Retina (tissue), 1 donor: ENCODE data around the gene MPZL3.

ENCODE experiments used
- DNase-seq: peaks from one replicate; pipeline ENCODE4 v3.0.0-alpha.2; 2016

The MPZL3 gene

DNA sequence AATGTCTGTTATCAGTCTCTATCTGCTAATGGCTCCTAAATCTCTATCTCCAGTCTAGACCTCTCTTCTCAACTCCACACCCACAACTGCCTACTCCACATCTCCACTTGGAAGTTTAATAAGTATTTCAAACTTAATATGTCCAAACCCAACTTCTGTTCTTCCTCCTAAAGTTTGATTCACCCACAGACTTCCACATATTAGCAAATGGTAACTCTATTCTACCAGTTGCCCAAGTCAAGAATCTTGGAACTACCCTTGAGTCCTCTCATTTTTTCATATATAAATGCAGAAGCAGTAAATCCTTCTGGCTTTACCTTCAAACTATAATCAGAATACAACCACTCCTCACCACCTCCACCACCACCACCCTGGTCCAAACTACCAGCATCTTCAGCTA, 20.7 kb downstream of the MPZL3 start:
- no peak for DNase-seq

- DNase-seq = no peak
Observed at GRCh38 chr11:118230088-118230487, 22.1 kb downstream of the MPZL3 start.

GRCh38 chr11:118229274-118229847, 22.8 kb downstream of the MPZL3 start:
- no peak for DNase-seq

- no peak for DNase-seq
Observed at GRCh38 chr11:118227865-118228785, 24.0 kb downstream of the MPZL3 start.

- no peak for DNase-seq
Observed at GRCh38 chr11:118226781-118227180, 25.4 kb downstream of the MPZL3 start.

DNA sequence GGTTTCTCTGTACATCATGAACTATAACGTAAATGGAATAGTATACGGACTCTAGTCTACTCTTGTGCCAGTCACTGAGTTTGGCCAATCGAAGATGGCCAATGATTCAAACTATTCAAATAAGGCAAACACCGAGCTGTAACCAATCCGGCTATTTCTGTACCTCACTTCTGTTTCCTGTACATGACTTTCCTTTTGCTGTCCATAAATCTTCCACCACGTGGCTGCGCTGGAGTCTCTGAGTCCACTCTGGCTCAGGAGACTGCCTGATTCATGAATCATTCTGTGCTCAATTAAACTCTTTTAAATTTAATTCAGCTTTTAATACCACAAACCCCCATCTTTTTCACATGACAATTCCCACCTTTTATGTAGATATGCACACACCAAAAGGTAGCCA, 25.9 kb downstream of the MPZL3 start:
- DNase-seq = no peak

GRCh38 chr11:118224511-118225188, 27.5 kb downstream of the MPZL3 start, which contains the start of gene JAML:
Gene JAML (minus strand): TSS chr11:118225011. CDS start chr11:118214866, 10,145 bp downstream.
- DNase-seq = no peak

DNA sequence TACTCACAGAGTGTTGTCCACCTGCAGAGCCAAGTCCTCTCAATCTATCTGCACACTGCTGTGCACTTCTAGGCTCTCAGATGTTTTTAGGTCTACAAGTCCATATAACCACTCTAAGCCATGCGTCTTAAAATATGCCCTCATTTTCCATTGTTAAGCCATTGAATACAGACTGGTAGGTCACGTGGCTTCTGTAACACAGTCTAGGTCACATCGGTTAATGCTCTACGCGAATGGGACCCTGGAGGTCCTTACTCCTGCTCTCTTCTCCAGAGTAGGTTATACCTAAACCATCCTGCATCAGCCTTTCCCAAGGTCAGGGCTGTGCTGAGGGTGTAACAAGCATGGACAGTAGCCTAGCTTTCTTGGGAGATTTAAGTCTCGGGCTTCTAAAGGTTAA, 28.2 kb downstream of the MPZL3 start:
- no peak for DNase-seq

- no peak for DNase-seq
Observed at GRCh38 chr11:118223570-118223969, 28.6 kb downstream of the MPZL3 start.

- no peak for DNase-seq
Observed at GRCh38 chr11:118222437-118222836, 29.7 kb downstream of the MPZL3 start.

DNA sequence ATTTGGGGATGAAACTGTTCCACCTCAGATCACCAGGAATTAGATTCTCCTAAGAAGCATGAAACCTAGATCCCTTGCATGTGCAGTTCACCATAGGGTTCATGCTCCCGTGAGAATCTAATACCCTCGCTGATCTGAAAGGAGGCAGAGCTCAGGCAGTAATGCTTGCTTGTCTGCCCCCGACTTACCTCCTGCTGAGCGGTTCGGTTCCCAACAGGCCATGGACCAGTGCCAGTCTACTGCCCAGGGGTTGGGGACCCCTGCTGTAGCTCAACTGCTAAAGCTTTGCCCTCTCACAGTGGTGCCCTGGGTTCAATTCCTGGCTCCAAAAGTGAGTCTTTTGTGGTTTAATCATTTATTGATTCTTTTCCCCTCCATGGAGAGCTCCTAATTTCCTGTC, 30.7 kb downstream of the MPZL3 start:
- DNase-seq = no peak

GRCh38 chr11:118219732-118220131, 32.4 kb downstream of the MPZL3 start:
- DNase-seq = no peak

GRCh38 chr11:118219244-118219643, 32.9 kb downstream of the MPZL3 start:
- DNase-seq = no peak

- no peak for DNase-seq
Observed at GRCh38 chr11:118217575-118217974, 34.6 kb downstream of the MPZL3 start.

- DNase-seq = no peak
Observed at GRCh38 chr11:118216621-118217481, 35.3 kb downstream of the MPZL3 start.

- DNase-seq = no peak
Observed at GRCh38 chr11:118215765-118216164, 36.4 kb downstream of the MPZL3 start.

DNA sequence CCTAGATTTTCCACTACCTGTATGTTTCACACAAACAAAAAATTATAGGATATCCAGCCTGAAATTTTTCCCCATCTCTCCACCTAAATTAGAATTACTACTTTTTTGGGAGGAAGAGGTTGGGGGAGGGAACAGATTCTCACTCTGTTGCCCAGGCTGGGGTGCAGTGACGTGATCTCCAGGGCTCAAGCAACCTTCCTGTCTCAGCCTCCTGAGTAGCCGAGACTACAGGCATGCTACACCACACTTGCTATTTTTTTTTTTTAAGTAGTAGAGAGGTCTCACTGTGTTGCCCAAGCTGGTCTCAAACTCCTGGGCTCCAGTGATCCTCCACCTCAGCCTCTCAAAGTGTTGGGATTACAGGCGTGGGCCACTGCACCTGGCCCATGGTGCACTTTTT, 36.9 kb downstream of the MPZL3 start:
- no peak for DNase-seq

DNA sequence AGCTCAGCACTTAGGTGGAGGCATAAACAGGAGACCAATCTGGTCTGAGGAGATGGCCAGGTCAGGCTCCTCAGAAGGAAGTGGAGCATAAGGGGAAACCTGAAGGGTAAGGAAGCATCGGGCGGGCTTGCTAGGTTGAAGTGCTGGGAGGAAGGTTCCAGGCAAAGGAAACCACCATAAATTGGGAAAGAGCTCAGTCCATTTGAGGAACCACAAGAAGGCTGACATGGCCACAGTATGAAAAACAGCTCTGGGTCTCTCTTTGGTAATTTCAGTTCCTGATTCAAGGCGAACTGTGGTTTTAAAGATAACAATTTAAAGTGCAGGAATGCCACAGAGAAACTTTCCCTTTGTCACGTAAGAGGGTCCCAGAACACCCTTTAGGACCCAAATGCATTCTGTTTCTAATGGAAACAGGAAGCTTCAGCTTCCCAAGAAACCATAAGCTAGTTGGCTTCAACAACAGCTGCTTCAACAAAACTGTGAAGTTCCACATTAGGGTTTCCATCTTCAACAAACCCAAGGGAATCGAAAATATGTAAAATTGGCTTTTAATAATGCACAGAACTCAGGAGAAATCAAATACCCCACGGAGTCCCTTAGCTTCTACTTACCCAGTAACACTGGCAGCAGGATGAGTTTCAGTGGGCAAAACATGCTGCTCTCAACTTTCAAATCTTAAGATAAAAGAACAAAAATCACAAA, 37.8 kb downstream of the MPZL3 start:
- no peak for DNase-seq

- no peak for DNase-seq
Observed at GRCh38 chr11:118213781-118214180, 38.4 kb downstream of the MPZL3 start.

GRCh38 chr11:118213201-118213600, 39.0 kb downstream of the MPZL3 start:
- DNase-seq = no peak

GRCh38 chr11:118212781-118213191, 39.4 kb downstream of the MPZL3 start:
- no peak for DNase-seq

DNA sequence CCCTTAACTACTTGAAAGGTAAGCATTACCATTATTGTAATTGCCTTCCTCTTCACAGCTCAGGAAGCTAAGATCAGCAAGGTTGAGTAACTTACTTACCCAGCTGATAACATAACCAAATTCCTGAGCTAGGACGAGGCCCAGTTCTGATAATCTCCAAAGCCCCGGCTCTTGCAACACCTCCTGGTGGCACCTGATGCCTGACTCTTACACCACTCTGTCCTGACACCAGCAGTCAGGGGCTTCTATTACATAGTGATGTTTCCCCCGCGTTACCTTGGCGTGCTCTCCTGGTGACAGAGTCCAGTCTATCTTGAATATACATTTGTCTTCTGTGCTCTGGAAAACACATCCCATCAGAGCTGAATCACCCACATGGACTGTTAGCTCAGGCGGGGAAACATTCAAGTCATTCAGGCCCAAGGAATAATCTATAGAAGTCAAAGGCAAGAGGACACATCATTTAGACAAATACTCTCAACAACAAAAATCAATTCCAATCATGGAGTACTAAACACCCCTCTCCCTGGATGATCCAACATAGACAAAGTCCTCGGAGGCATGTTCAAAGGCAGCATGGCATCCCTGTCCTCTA, 39.9 kb downstream of the MPZL3 start:
- no peak for DNase-seq
